ENCODE results near the gene ADK.

- TF ChIP-seq, protein P1, sequence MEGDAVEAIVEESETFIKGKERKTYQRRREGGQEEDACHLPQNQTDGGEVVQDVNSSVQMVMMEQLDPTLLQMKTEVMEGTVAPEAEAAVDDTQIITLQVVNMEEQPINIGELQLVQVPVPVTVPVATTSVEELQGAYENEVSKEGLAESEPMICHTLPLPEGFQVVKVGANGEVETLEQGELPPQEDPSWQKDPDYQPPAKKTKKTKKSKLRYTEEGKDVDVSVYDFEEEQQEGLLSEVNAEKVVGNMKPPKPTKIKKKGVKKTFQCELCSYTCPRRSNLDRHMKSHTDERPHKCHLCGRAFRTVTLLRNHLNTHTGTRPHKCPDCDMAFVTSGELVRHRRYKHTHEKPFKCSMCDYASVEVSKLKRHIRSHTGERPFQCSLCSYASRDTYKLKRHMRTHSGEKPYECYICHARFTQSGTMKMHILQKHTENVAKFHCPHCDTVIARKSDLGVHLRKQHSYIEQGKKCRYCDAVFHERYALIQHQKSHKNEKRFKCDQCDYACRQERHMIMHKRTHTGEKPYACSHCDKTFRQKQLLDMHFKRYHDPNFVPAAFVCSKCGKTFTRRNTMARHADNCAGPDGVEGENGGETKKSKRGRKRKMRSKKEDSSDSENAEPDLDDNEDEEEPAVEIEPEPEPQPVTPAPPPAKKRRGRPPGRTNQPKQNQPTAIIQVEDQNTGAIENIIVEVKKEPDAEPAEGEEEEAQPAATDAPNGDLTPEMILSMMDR (IDR thresholded peaks at IDR 0.05): peak in 3 of 4 donors; percentile 23 to 63 (median 30)
- TF ChIP-seq POLR2A (IDR thresholded peaks at IDR 0.05): no peak
These were observed 2.1 kb downstream of the ADK start for GRCh38 chr10:74153123-74153522.

All from right lobe of liver (tissue), 4 donors.